A549 (cell line): ENCODE results near the gene EVC. TPM values are rescaled to one million over a fixed set of nuclear protein-coding genes. Genes with fewer than 3 reads are reported as not detected.

Source experiments
- ATAC-seq, 2 experiments: fragments of 200-7000 bp in 1 of 2; fragments of >200 bp in 1 of 2; cut with Nextera tagmentation in 1 of 2; cut with Tn5 transposase in 1 of 2; 3 replicates each; pipeline versions ENCODE4 v1.8.0 to v1.9.1; 2018 to 2020; ENCODE audit warnings: mild to moderate bottlenecking in 1 of 2, moderate library complexity in 1 of 2
- CTCF ChIA-PET: fragments of 300-600 bp; sonication (Branson Sonifier 250); formaldehyde crosslinking; extraction: SDS; loops from one replicate; lab custom pipeline; 2021; ENCODE audit warnings: antibody characterized with exemption, inconsistent platforms; lab: Yijun Ruan, JAX
- POLR2A ChIA-PET: fragments of 350-600 bp; formaldehyde crosslinking; extraction: SDS; loops from one replicate; lab custom pipeline; 2021; ENCODE audit warnings: antibody characterized with exemption, inconsistent platforms; lab: Yijun Ruan, JAX
- DNase-seq, 2 experiments: peaks; one replicate each; pipeline versions ENCODE4 v3.0.0 to v3.0.0-alpha.2; 2011 to 2016; ENCODE audit warnings: low read depth in 1 of 2, low spot score in 1 of 2
- FAIRE-seq: peaks from 2 replicates; lab custom pipeline; 2011; peaks lifted over from hg19 to GRCh38; lab: Jason Lieb, UNC
- H3K27ac ChIP-seq, 2 experiments: fragments of >200 bp; sonication (Bioruptor Twin); formaldehyde crosslinking; 3 replicates each; pipeline ENCODE4 v1.5.1; 2016 to 2017
- H3K4me1 ChIP-seq: fragments of >200 bp; sonication (Bioruptor Twin); formaldehyde crosslinking; 3 replicates; pipeline ENCODE4 v1.6.1; 2016
- H3K4me2 ChIP-seq: fragments of >200 bp; sonication (Bioruptor Twin); formaldehyde crosslinking; 3 replicates; pipeline ENCODE4 v1.6.1; 2016
- H3K4me3 ChIP-seq: fragments of >200 bp; sonication (Bioruptor Twin); formaldehyde crosslinking; 3 replicates; pipeline ENCODE4 v1.5.1; 2016
- H3K9me3 ChIP-seq: fragments of >200 bp; sonication (Bioruptor Twin); formaldehyde crosslinking; 3 replicates; pipeline ENCODE4 v1.6.1; 2016
- CBX2 ChIP-seq: fragments of 200-600 bp; sonication (generic); IDR thresholded peaks from 2 replicates; pipeline ENCODE4 v1.6.1; 2016; ENCODE audit warnings: low read depth, mild to moderate bottlenecking, borderline replicate concordance
- CBX8 ChIP-seq: fragments of 200-600 bp; sonication (generic); IDR thresholded peaks from 2 replicates; pipeline ENCODE4 v1.6.1; 2016
- CHD2 ChIP-seq: fragments of 150-350 bp; IDR thresholded peaks from 2 replicates; pipeline ENCODE4 v1.6.1; 2014; ENCODE audit warnings: low read length; ENCODE audit not compliant: partially characterized antibody
- FOSL2 ChIP-seq, 2 experiments: fragments of 450-650 bp in 1 of 2; fragments of >200 bp in 1 of 2; sonication (Bioruptor Twin) in 1 of 2; formaldehyde crosslinking; IDR thresholded peaks; 2 replicates each; pipeline versions ENCODE4 v1.5.0 to v1.6.1; 2016 to 2020; ENCODE audit warnings: mild to moderate bottlenecking in 1 of 2, moderate library complexity in 1 of 2
- FOXS1 ChIP-seq: fragments of 250-450 bp; sonication (Bioruptor Pico); IDR thresholded peaks from 2 replicates; pipeline ENCODE4 v1.5.0; 2020; ENCODE audit warnings: mild to moderate bottlenecking, moderate library complexity
- HDAC2 ChIP-seq: fragments of 200-600 bp; sonication (generic); IDR thresholded peaks from 2 replicates; pipeline ENCODE4 v1.6.1; 2016
- HOXB13 ChIP-seq: fragments of 250-450 bp; sonication (Bioruptor Pico); IDR thresholded peaks from 2 replicates; pipeline ENCODE4 v1.5.0; 2020; ENCODE audit warnings: low read depth, mild to moderate bottlenecking, moderate library complexity
- HOXB5 ChIP-seq: fragments of 250-450 bp; sonication (Bioruptor Pico); IDR thresholded peaks from 2 replicates; pipeline ENCODE4 v1.5.0; 2020; ENCODE audit warnings: mild to moderate bottlenecking, moderate library complexity
- JUN ChIP-seq, 2 experiments: fragments of >200 bp; sonication (Bioruptor Twin); formaldehyde crosslinking; IDR thresholded peaks; 2 replicates in 1 of 2; 3 replicates in 1 of 2; pipeline ENCODE4 v1.6.1; 2016 to 2017
- JUNB ChIP-seq: fragments of >200 bp; sonication (Bioruptor Twin); formaldehyde crosslinking; IDR thresholded peaks from 2 replicates; pipeline ENCODE4 v1.6.1; 2016
- KDM5A ChIP-seq: fragments of 200-600 bp; sonication (generic); IDR thresholded peaks from 2 replicates; pipeline ENCODE4 v1.6.1; 2016; ENCODE audit warnings: antibody characterized with exemption, mild to moderate bottlenecking
- MAZ ChIP-seq: fragments of 150-350 bp; IDR thresholded peaks from 2 replicates; pipeline ENCODE4 v1.6.1; 2014; ENCODE audit warnings: antibody characterized with exemption, low read depth, low read length, borderline replicate concordance
- MYC ChIP-seq: IDR thresholded peaks from 2 replicates; pipeline ENCODE4 v1.6.1; 2012; ENCODE audit warnings: mild to moderate bottlenecking, inconsistent platforms, low read length, improper control_type of control experiment, borderline replicate concordance
- NFE2L2 ChIP-seq: fragments of 150-350 bp; conservative IDR thresholded peaks from 2 replicates; pipeline ENCODE4 v1.6.1; 2014; ENCODE audit warnings: low read length
- PHF8 ChIP-seq: fragments of 200-600 bp; sonication (generic); IDR thresholded peaks from 2 replicates; pipeline ENCODE4 v1.6.1; 2016; ENCODE audit warnings: low read depth, mild to moderate bottlenecking, antibody characterized with exemption, moderate library complexity, borderline replicate concordance
- POLR2AphosphoS2 ChIP-seq: conservative IDR thresholded peaks from 2 replicates; pipeline ENCODE4 v1.6.1; 2012; ENCODE audit warnings: low read length, improper control_type of control experiment, inconsistent platforms
- RFX5 ChIP-seq: fragments of 450-650 bp; IDR thresholded peaks from 2 replicates; pipeline ENCODE4 v1.7.1; 2014; ENCODE audit warnings: antibody characterized with exemption, mild to moderate bottlenecking, moderate library complexity
- SMC3 ChIP-seq: fragments of >200 bp; sonication (Bioruptor Twin); formaldehyde crosslinking; IDR thresholded peaks from 3 replicates; pipeline ENCODE4 v1.6.1; 2018; ENCODE audit warnings: inconsistent platforms
- ZC3H11A ChIP-seq: fragments of 450-650 bp; IDR thresholded peaks from 2 replicates; pipeline ENCODE4 v1.6.1; 2014; ENCODE audit warnings: antibody characterized with exemption, mild to moderate bottlenecking
- ZFP36 ChIP-seq: fragments of 450-650 bp; IDR thresholded peaks from 2 replicates; pipeline ENCODE4 v1.6.1; 2014; ENCODE audit warnings: borderline replicate concordance; ENCODE audit not compliant: partially characterized antibody
- WGBS: methylation state at CpG from one replicate; pipeline ENCODE4 v1.1.6; 2017; ENCODE audit errors: missing lambda C conversion rate; 5-methylcytosine and 5-hydroxymethylcytosine counted together
- polyA plus RNA-seq, 4 experiments: library from polyadenylated mRNA; depleted of rRNA in 3 of 4; stranded (reverse); fragments of >200 nt; fragmentation: RNase III in 1 of 4; extraction: RNeasy Plus Mini Kit Qiagen cat#74134 plus additional on column Dnase treatment in 1 of 4; gene quantifications; 2 replicates in 3 of 4; 3 replicates in 1 of 4; pipeline ENCODE4 v1.2.3, GENCODE V29; 2011 to 2017
- TF ChIP-seq, protein P1 (sequence below): fragments of 250-450 bp; sonication (Bioruptor Pico); IDR thresholded peaks from 2 replicates; pipeline ENCODE4 v1.5.0; 2020; ENCODE audit warnings: low read depth, mild to moderate bottlenecking, moderate library complexity
- TF ChIP-seq, protein P2 (sequence below): fragments of >200 bp; sonication (Bioruptor Twin); formaldehyde crosslinking; IDR thresholded peaks from 3 replicates; pipeline ENCODE4 v1.5.1; 2016
- TF ChIP-seq, protein P3 (sequence below): IDR thresholded peaks from 2 replicates; pipeline ENCODE4 v1.6.1; 2012; ENCODE audit warnings: low read depth, borderline replicate concordance
- TF ChIP-seq, protein P4 (sequence below): fragments of 250-450 bp; sonication (Bioruptor Pico); IDR thresholded peaks from 2 replicates; pipeline ENCODE4 v1.5.0; 2021; ENCODE audit warnings: mild to moderate bottlenecking, moderate library complexity, borderline replicate concordance
- TF ChIP-seq, protein P5 (sequence below): IDR thresholded peaks from 2 replicates; pipeline ENCODE4 v1.6.1; 2012

EVC gene
- polyA plus RNA-seq, 2 of the 4 experiments (the other 2 are of a cell fraction): 3.0 to 5.5 TPM

DNA sequence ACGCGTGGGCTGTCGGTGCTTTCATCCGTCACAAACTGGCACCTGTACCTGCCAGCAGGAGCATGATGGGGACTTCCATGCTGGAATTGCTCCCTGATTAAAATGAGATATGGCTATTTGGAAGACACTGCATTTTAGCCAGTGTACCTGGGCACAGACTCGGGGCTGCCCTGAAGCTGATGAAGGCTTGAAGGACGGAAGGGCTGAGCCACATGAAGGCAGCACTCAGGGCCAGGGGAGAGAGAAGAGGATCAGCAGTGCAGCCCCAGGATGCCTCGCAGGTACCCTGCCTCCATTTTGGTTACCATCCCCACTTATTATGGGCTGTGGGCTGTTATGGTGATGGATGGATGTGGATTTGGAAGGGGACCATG lies 102.9 kb downstream of the EVC start:
- Histone ChIP-seq H3K9me3 (peaks cover 5% of the 10 kb centered on the region; the same call in 1 of the 3 replicates), H3K4me3 (no peak overlapping the region), H3K27ac (no peak overlapping the region), H3K4me2 (no peak overlapping the region), H3K4me1 (no peaks in the 10 kb centered on the region)
- no peak for ATAC-seq
- ChIA-PET CTCF (interaction anchor here (1.5 to 2.4 kb wide), 3 partner anchors 378 to 815 kb away, joined by 3 to 16 read pairs (median 3); partner anchors contain the start of gene STK32B), POLR2A (no interaction called here)
- TF ChIP-seq MYC (no peak), FOXS1 (CRISPR knock-in tag) (no peak), ZC3H11A (no peak), ZFP36 (no peak), CHD2 (no peak), JUNB (no peak), JUN (IDR thresholded peaks at IDR 0.05) (no peak), RFX5 (no peak), MAZ (no peak)
- TF ChIP-seq, protein P1, sequence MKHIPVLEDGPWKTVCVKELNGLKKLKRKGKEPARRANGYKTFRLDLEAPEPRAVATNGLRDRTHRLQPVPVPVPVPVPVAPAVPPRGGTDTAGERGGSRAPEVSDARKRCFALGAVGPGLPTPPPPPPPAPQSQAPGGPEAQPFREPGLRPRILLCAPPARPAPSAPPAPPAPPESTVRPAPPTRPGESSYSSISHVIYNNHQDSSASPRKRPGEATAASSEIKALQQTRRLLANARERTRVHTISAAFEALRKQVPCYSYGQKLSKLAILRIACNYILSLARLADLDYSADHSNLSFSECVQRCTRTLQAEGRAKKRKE (CRISPR knock-in tag): no peak
- TF ChIP-seq, protein P2, sequence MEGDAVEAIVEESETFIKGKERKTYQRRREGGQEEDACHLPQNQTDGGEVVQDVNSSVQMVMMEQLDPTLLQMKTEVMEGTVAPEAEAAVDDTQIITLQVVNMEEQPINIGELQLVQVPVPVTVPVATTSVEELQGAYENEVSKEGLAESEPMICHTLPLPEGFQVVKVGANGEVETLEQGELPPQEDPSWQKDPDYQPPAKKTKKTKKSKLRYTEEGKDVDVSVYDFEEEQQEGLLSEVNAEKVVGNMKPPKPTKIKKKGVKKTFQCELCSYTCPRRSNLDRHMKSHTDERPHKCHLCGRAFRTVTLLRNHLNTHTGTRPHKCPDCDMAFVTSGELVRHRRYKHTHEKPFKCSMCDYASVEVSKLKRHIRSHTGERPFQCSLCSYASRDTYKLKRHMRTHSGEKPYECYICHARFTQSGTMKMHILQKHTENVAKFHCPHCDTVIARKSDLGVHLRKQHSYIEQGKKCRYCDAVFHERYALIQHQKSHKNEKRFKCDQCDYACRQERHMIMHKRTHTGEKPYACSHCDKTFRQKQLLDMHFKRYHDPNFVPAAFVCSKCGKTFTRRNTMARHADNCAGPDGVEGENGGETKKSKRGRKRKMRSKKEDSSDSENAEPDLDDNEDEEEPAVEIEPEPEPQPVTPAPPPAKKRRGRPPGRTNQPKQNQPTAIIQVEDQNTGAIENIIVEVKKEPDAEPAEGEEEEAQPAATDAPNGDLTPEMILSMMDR: no peak
- TF ChIP-seq, protein P3, sequence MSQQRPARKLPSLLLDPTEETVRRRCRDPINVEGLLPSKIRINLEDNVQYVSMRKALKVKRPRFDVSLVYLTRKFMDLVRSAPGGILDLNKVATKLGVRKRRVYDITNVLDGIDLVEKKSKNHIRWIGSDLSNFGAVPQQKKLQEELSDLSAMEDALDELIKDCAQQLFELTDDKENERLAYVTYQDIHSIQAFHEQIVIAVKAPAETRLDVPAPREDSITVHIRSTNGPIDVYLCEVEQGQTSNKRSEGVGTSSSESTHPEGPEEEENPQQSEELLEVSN: no peak
- no peak for FAIRE-seq
- WGBS: 85% methylated on average over 3 of the region's 7 CpGs
- DNase-seq: no peak

DNA sequence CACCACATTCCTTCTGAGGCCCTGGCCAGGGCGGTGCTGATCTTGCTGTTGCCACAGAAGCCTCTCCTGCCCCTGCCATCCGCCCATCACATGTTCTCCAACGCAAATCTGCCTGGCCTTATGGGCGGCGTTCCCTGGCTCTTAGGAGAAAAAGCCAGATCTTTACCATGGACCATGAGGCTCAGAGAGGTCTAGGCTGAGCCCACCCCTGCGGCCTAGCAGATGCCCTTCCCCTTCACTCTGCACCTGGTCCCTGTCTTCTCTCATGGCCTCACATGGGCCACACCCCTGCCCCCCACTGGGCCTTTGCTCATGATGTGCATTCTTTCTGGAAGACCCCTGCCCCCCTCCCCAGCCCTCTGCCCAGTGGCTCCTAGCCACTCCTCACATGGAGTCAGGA lies 103.4 kb downstream of the EVC start:
- 97% methylated on average over 6 of the region's 6 CpGs for WGBS
- Histone ChIP-seq H3K9me3 (peaks cover 5% of the 10 kb centered on the region; the same call in 1 of the 3 replicates), H3K4me1 (no peaks in the 10 kb centered on the region), H3K4me2 (no peak overlapping the region), H3K4me3 (no peak overlapping the region), H3K27ac (no peak overlapping the region)
- FAIRE-seq (no peak), ATAC-seq (no peak), DNase-seq (no peak)
- no peak for TF ChIP-seq HOXB5
- no peak for TF ChIP-seq HDAC2
- TF ChIP-seq, protein P4, sequence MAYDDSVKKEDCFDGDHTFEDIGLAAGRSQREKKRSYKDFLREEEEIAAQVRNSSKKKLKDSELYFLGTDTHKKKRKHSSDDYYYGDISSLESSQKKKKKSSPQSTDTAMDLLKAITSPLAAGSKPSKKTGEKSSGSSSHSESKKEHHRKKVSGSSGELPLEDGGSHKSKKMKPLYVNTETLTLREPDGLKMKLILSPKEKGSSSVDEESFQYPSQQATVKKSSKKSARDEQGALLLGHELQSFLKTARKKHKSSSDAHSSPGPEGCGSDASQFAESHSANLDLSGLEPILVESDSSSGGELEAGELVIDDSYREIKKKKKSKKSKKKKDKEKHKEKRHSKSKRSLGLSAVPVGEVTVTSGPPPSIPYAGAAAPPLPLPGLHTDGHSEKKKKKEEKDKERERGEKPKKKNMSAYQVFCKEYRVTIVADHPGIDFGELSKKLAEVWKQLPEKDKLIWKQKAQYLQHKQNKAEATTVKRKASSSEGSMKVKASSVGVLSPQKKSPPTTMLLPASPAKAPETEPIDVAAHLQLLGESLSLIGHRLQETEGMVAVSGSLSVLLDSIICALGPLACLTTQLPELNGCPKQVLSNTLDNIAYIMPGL: no peak
- no peak for TF ChIP-seq PHF8
- TF ChIP-seq HOXB13 (CRISPR knock-in tag): no peak
- TF ChIP-seq KDM5A: no peak
- TF ChIP-seq CBX8: no peak
- no peak for TF ChIP-seq FOSL2 (IDR thresholded peaks at IDR 0.05)
- TF ChIP-seq FOSL2 (CRISPR knock-in tag; IDR thresholded peaks at IDR 0.05): no peak
- no peak for TF ChIP-seq NFE2L2
- TF ChIP-seq ZFP36: no peak
- no peak for TF ChIP-seq RFX5
- TF ChIP-seq POLR2AphosphoS2: no peak
- TF ChIP-seq CBX2: no peak
- no peak for TF ChIP-seq SMC3
- TF ChIP-seq, protein P5, sequence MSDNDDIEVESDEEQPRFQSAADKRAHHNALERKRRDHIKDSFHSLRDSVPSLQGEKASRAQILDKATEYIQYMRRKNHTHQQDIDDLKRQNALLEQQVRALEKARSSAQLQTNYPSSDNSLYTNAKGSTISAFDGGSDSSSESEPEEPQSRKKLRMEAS: no peak
- ChIA-PET CTCF (no interaction called here), POLR2A (no interaction called here)
